Measurements from ENCODE around the gene LUC7L3.

The LUC7L3 gene

GRCh38 chr17:50682441-50682840, 37.0 kb upstream of the LUC7L3 start:
- Histone ChIP-seq H3K27ac (ENCODE audit: low read length) (no peak overlapping the region), H3K27me3 (replicated peaks; ENCODE audit: insufficient read depth, low read length) (0 out of 2 replicates have a peak, but pooled peaks cover 8% of the 10 kb centered on the region), H2AFZ (ENCODE audit: low read length) (no peak overlapping the region), H3F3A (ENCODE audit: insufficient read depth, low read length) (no peaks in the 10 kb centered on the region), H3K79me2 (ENCODE audit: low read length) (no peaks in the 10 kb centered on the region), H4K20me1 (ENCODE audit: insufficient read depth, low read length) (no peaks in the 10 kb centered on the region), H3K9me3 (replicated peaks; ENCODE audit: insufficient read depth, low read length) (no peaks in the 10 kb centered on the region), H3K9ac (ENCODE audit: low read length) (no peak overlapping the region), H3K36me3 (replicated peaks; ENCODE audit: insufficient read depth, low read length) (no peaks in the 10 kb centered on the region), H3K4me2 (ENCODE audit: low read depth, low read length) (no peak overlapping the region), H3K9me2 (replicated peaks; ENCODE audit: insufficient read depth, low read length) (no peaks in the 10 kb centered on the region), H3K4me1 (ENCODE audit: low read length) (no peaks in the 10 kb centered on the region), H3K4me3 (ENCODE audit: low read length) (no peak overlapping the region)
- no peak for TF ChIP-seq EZH2phosphoT487 (IDR thresholded peaks at IDR 0.05; ENCODE audit: low read length)
- no peak for TF ChIP-seq CTCF (IDR thresholded peaks at IDR 0.05; ENCODE audit: low read length)
- no peak for TF ChIP-seq EZH2 (optimal IDR thresholded peaks at IDR 0.05; ENCODE audit: low read depth, low read length)
- DNase-seq = no peak

- no peak for DNase-seq
These were observed 36.5 kb upstream of the LUC7L3 start for GRCh38 chr17:50682938-50683337.

GRCh38 chr17:50683434-50684287, 35.7 kb upstream of the LUC7L3 start:
- Histone ChIP-seq H3F3A (ENCODE audit: insufficient read depth, low read length) (no peaks in the 10 kb centered on the region), H3K36me3 (replicated peaks; ENCODE audit: insufficient read depth, low read length) (no peaks in the 10 kb centered on the region), H4K20me1 (ENCODE audit: insufficient read depth, low read length) (no peaks in the 10 kb centered on the region), H3K9me3 (replicated peaks; ENCODE audit: insufficient read depth, low read length) (no peaks in the 10 kb centered on the region), H3K4me1 (ENCODE audit: low read length) (no peaks in the 10 kb centered on the region), H3K27ac (ENCODE audit: low read length) (no peak overlapping the region), H2AFZ (ENCODE audit: low read length) (no peak overlapping the region), H3K4me3 (ENCODE audit: low read length) (no peak overlapping the region), H3K79me2 (ENCODE audit: low read length) (no peaks in the 10 kb centered on the region), H3K4me2 (ENCODE audit: low read depth, low read length) (no peak overlapping the region), H3K27me3 (replicated peaks; ENCODE audit: insufficient read depth, low read length) (0 out of 2 replicates have a peak, but pooled peaks cover 8% of the 10 kb centered on the region), H3K9me2 (replicated peaks; ENCODE audit: insufficient read depth, low read length) (no peaks in the 10 kb centered on the region), H3K9ac (ENCODE audit: low read length) (no peak overlapping the region)
- no peak for TF ChIP-seq CTCF (IDR thresholded peaks at IDR 0.05; ENCODE audit: low read length)
- TF ChIP-seq EZH2phosphoT487 (IDR thresholded peaks at IDR 0.05; ENCODE audit: low read length) = no peak
- no peak for DNase-seq

More at GRCh38 chr17:50682938-50683337, 36.5 kb upstream of the LUC7L3 start:
- no peaks in the 10 kb centered on the region for H3K79me2 ChIP-seq (ENCODE audit: low read length)
- H4K20me1 ChIP-seq (ENCODE audit: insufficient read depth, low read length) = no peaks in the 10 kb centered on the region
- no peaks in the 10 kb centered on the region for H3K9me2 ChIP-seq (replicated peaks; ENCODE audit: insufficient read depth, low read length)
- H3K9ac ChIP-seq (ENCODE audit: low read length) = no peak overlapping the region
- no peaks in the 10 kb centered on the region for H3K36me3 ChIP-seq (replicated peaks; ENCODE audit: insufficient read depth, low read length)
- H2AFZ ChIP-seq (ENCODE audit: low read length) = no peak overlapping the region
- no peak for TF ChIP-seq EZH2 (optimal IDR thresholded peaks at IDR 0.05; ENCODE audit: low read depth, low read length)
- TF ChIP-seq CTCF (IDR thresholded peaks at IDR 0.05; ENCODE audit: low read length) = no peak
- TF ChIP-seq EZH2phosphoT487 (IDR thresholded peaks at IDR 0.05; ENCODE audit: low read length) = no peak
- H3F3A ChIP-seq (ENCODE audit: insufficient read depth, low read length) = no peaks in the 10 kb centered on the region
- H3K27ac ChIP-seq (ENCODE audit: low read length) = no peak overlapping the region
- no peak overlapping the region for H3K4me3 ChIP-seq (ENCODE audit: low read length)
- no peaks in the 10 kb centered on the region for H3K9me3 ChIP-seq (replicated peaks; ENCODE audit: insufficient read depth, low read length)
- H3K4me2 ChIP-seq (ENCODE audit: low read depth, low read length) = no peak overlapping the region
- H3K4me1 ChIP-seq (ENCODE audit: low read length) = no peaks in the 10 kb centered on the region
- H3K27me3 ChIP-seq (replicated peaks; ENCODE audit: insufficient read depth, low read length) = 0 out of 2 replicates have a peak, but pooled peaks cover 8% of the 10 kb centered on the region

Data from MM.1S (cell line).